Measurements from ENCODE around the gene FKRP. TPM values are rescaled to one million over a fixed set of nuclear protein-coding genes. Genes with fewer than 3 reads are reported as not detected.

The FKRP gene
- total and polyA plus RNA-seq, 4 donors = 3.9 to 20.6 (median 16.1) TPM

- no peaks in the 10 kb centered on the region for H3K9me3 ChIP-seq (ENCODE audit: control insufficient read depth, low read length)
- no peak overlapping the region for H3K4me3 ChIP-seq (ENCODE audit: low read length in 2 of 2)
- no peaks in the 10 kb centered on the region for H3K27me3 ChIP-seq (ENCODE audit: control insufficient read depth in 1 of 2, insufficient read depth in 2 of 2, low read length in 1 of 2)
- no peak overlapping the region for H3K27ac ChIP-seq (ENCODE audit: low read depth in 1 of 2, low read length in 2 of 2)
- no peak for DNase-seq
- 69 to 73% methylated on average over 2 of the region's 2 CpGs for WGBS, 2 donors
- ATAC-seq (ENCODE audit: low FRiP score) = no peak
- peaks cover 0 to 1% of the 10 kb centered on the region in 2 donors for H3K36me3 ChIP-seq (ENCODE audit: control insufficient read depth in 1 of 2, insufficient read depth in 2 of 2, low read length in 1 of 2)
- no peaks in the 10 kb centered on the region for H3K4me1 ChIP-seq (ENCODE audit: control insufficient read depth in 1 of 2, insufficient read depth in 2 of 2, low read length in 2 of 2)
- intact Hi-C loops (cut with DNase I) = no loop called here
Measured at GRCh38 chr19:46783670-46784069, 37.8 kb downstream of the FKRP start.

GRCh38 chr19:46784262-46785053 is 38.6 kb downstream of the FKRP start:
- intact Hi-C loops (cut with DNase I) = no loop called here
- Histone ChIP-seq H3K36me3 (ENCODE audit: control insufficient read depth in 1 of 2, insufficient read depth in 2 of 2, low read length in 1 of 2) (no peaks in the 10 kb centered on the region), H3K4me1 (ENCODE audit: control insufficient read depth in 1 of 2, insufficient read depth in 2 of 2, low read length in 2 of 2) (no peaks in the 10 kb centered on the region), H3K27me3 (ENCODE audit: control insufficient read depth in 1 of 2, insufficient read depth in 2 of 2, low read length in 1 of 2) (no peaks in the 10 kb centered on the region), H3K27ac (ENCODE audit: low read depth in 1 of 2, low read length in 2 of 2) (no peak overlapping the region), H3K4me3 (ENCODE audit: low read length in 2 of 2) (no peak overlapping the region), H3K9me3 (ENCODE audit: control insufficient read depth, low read length) (no peaks in the 10 kb centered on the region)
- ATAC-seq (ENCODE audit: low FRiP score) (no peak), DNase-seq (peak; percentile 81)
- WGBS, 2 donors = 76 to 79% methylated on average over 17 of the region's 17 CpGs

DNA sequence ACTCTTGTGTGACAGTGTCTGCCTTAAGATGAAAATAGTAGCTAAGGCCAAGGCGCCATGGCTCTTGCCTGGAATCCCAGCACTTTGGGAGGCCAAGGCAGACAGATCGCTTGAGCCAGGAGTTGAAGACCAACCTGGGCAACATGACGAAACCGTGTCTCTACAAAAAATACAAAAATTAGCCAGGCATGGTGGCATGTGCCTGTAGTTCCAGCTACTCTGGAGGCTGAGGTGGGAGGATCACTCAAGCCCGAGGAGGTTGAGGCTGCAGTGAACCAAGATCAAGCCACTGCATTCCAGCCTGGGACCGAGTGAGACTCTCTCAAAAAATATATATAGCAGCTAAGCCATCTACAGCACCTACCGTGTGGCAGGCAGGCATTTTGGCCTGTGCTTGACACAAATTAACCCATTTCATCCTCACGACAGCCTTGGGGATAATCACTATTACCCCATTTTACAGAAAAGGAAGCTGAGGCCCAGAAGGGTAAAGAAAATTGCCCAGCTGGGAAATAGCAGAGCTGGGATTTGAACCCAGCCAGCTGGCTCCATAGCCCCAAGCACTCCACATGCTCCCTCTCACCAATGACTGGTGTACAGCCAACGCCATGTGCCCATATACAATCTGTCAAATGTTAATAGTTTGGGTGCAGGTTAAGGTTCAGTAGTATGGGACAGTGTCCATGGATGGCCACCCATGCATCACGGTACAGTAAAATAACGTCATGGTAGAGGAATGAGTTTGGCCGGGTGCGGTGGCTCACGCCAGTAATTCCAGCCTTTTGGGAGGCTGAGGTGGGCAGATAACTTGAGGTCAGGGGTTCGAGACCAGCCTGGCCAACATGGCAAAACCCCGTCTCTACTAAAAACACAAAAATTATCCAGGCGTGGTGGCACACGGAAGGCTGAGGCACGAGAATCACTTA is 39.5 kb downstream of the FKRP start:
- 93% methylated on average over 19 of the region's 19 CpGs for WGBS, 2 donors
- H3K27ac ChIP-seq (ENCODE audit: low read depth in 1 of 2, low read length in 2 of 2) = no peak overlapping the region
- no peak for DNase-seq
- no peaks in the 10 kb centered on the region for H3K9me3 ChIP-seq (ENCODE audit: control insufficient read depth, low read length)
- no peak overlapping the region for H3K4me3 ChIP-seq (ENCODE audit: low read length in 2 of 2)
- no peak for ATAC-seq (ENCODE audit: low FRiP score)
- H3K27me3 ChIP-seq (ENCODE audit: control insufficient read depth in 1 of 2, insufficient read depth in 2 of 2, low read length in 1 of 2) = no peaks in the 10 kb centered on the region
- intact Hi-C loops (cut with DNase I) = no loop called here
- H3K4me1 ChIP-seq (ENCODE audit: control insufficient read depth in 1 of 2, insufficient read depth in 2 of 2, low read length in 2 of 2) = no peaks in the 10 kb centered on the region
- H3K36me3 ChIP-seq (ENCODE audit: control insufficient read depth in 1 of 2, insufficient read depth in 2 of 2, low read length in 1 of 2) = no peaks in the 10 kb centered on the region

GRCh38 chr19:46785980-46786235 is 40.1 kb downstream of the FKRP start:
- no peak overlapping the region for H3K27ac ChIP-seq (ENCODE audit: low read depth in 1 of 2, low read length in 2 of 2)
- ATAC-seq (ENCODE audit: low FRiP score) (no peak), DNase-seq (no peak)
- intact Hi-C loops (cut with DNase I) = no loop called here
- 91 to 93% methylated on average over 4 of the region's 4 CpGs for WGBS, 2 donors
- no peaks in the 10 kb centered on the region for H3K36me3 ChIP-seq (ENCODE audit: control insufficient read depth in 1 of 2, insufficient read depth in 2 of 2, low read length in 1 of 2)
- no peaks in the 10 kb centered on the region for H3K4me1 ChIP-seq (ENCODE audit: control insufficient read depth in 1 of 2, insufficient read depth in 2 of 2, low read length in 2 of 2)
- H3K4me3 ChIP-seq (ENCODE audit: low read length in 2 of 2) = no peak overlapping the region
- no peaks in the 10 kb centered on the region for H3K9me3 ChIP-seq (ENCODE audit: control insufficient read depth, low read length)
- no peaks in the 10 kb centered on the region for H3K27me3 ChIP-seq (ENCODE audit: control insufficient read depth in 1 of 2, insufficient read depth in 2 of 2, low read length in 1 of 2)

GRCh38 chr19:46786236-46787039 is 40.6 kb downstream of the FKRP start:
- H3K4me3 ChIP-seq (ENCODE audit: low read length in 2 of 2) = peak overlapping the region in 1 of 2 donors; percentile 49
- H3K27ac ChIP-seq (ENCODE audit: low read depth in 1 of 2, low read length in 2 of 2) = peak overlapping the region in 1 of 2 donors; percentile 14
- 54 to 57% methylated on average over 18 to 20 of the region's 20 CpGs for WGBS, 2 donors
- intact Hi-C loops (cut with DNase I) = no loop called here
- ATAC-seq (ENCODE audit: low FRiP score) (peak; percentile 71), DNase-seq (peak; percentile 77 to 86)
- no peaks in the 10 kb centered on the region for H3K4me1 ChIP-seq (ENCODE audit: control insufficient read depth in 1 of 2, insufficient read depth in 2 of 2, low read length in 2 of 2)
- no peaks in the 10 kb centered on the region for H3K27me3 ChIP-seq (ENCODE audit: control insufficient read depth in 1 of 2, insufficient read depth in 2 of 2, low read length in 1 of 2)
- H3K9me3 ChIP-seq (ENCODE audit: control insufficient read depth, low read length) = no peaks in the 10 kb centered on the region
- no peaks in the 10 kb centered on the region for H3K36me3 ChIP-seq (ENCODE audit: control insufficient read depth in 1 of 2, insufficient read depth in 2 of 2, low read length in 1 of 2)

DNA sequence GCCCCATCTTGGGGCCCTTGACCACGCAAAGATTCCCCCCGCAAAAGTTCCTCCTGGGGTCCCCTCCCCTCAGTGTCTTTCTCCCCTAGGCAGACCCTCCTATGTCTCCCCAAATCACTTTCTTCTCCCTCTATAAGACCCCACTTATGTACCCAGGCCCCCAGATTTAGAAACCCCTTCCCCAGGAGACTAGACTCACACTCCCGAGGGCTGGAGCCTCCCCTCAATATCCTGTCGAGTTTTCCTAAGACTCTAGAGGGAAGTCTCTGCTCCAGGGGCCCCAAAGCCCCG is 41.1 kb downstream of the FKRP start:
- intact Hi-C loops (cut with DNase I) = no loop called here
- H3K4me3 ChIP-seq (ENCODE audit: low read length in 2 of 2) = peak overlapping the region; percentile 12 to 49
- no peaks in the 10 kb centered on the region for H3K4me1 ChIP-seq (ENCODE audit: control insufficient read depth in 1 of 2, insufficient read depth in 2 of 2, low read length in 2 of 2)
- ATAC-seq (ENCODE audit: low FRiP score) = no peak
- WGBS, 2 donors = 31 to 35% methylated on average over 5 of the region's 5 CpGs
- H3K36me3 ChIP-seq (ENCODE audit: control insufficient read depth in 1 of 2, insufficient read depth in 2 of 2, low read length in 1 of 2) = no peaks in the 10 kb centered on the region
- H3K9me3 ChIP-seq (ENCODE audit: control insufficient read depth, low read length) = no peaks in the 10 kb centered on the region
- H3K27ac ChIP-seq (ENCODE audit: low read depth in 1 of 2, low read length in 2 of 2) = no peak overlapping the region
- no peaks in the 10 kb centered on the region for H3K27me3 ChIP-seq (ENCODE audit: control insufficient read depth in 1 of 2, insufficient read depth in 2 of 2, low read length in 1 of 2)
- no peak for DNase-seq

- H3K27ac ChIP-seq (ENCODE audit: low read depth in 1 of 2, low read length in 2 of 2) = peak overlapping the region in 1 of 2 donors; percentile 43
Measured at GRCh38 chr19:46787331-46788261, 41.7 kb downstream of the FKRP start.

More at GRCh38 chr19:46787331-46788261, 41.7 kb downstream of the FKRP start:
- Histone ChIP-seq H3K4me1 (ENCODE audit: control insufficient read depth in 1 of 2, insufficient read depth in 2 of 2, low read length in 2 of 2) (no peaks in the 10 kb centered on the region), H3K27me3 (ENCODE audit: control insufficient read depth in 1 of 2, insufficient read depth in 2 of 2, low read length in 1 of 2) (no peaks in the 10 kb centered on the region), H3K4me3 (ENCODE audit: low read length in 2 of 2) (peak overlapping the region; percentile 12 to 49), H3K9me3 (ENCODE audit: control insufficient read depth, low read length) (no peaks in the 10 kb centered on the region), H3K36me3 (ENCODE audit: control insufficient read depth in 1 of 2, insufficient read depth in 2 of 2, low read length in 1 of 2) (no peaks in the 10 kb centered on the region)
- WGBS, 2 donors = 0 to 1% methylated on average over 71 to 80 of the region's 80 CpGs
- ATAC-seq (ENCODE audit: low FRiP score) (peak; percentile 58), DNase-seq (peak; percentile 72 to 90)
- intact Hi-C loops (cut with DNase I) = loop anchor here in 1 of 2 donors (1.0 kb wide), 1 partner anchor 26 kb away; no protein-coding TSS in a partner anchor
